ENCODE measurements around the gene PRKG1.

PRKG1 gene

DNA sequence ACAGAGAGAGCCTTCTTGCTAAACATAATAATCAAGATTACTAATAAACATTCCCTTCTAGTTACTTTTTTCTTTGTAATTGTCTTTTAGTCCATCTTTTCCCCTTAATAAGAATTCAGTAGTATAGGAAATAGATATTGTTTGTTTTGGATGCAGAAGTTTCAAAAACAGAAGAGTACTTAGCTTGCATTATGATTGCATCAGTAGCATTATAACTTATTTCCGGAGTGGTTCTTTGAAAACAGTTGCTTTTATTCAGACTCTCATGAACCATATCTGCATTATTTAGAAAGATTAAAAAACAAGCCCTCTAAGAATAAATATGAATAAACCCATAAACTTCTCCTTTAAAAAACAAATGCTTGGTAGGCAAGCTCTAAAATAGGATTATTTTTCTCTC, 1205.8 kb downstream of the PRKG1 start:
- H3K36me3 ChIP-seq (replicated peaks; ENCODE audit: low read depth, low read length), result peaks cover 5% of the 10 kb centered on the region
- peaks cover 20% of the 10 kb centered on the region for H3K4me1 ChIP-seq (ENCODE audit: low read length)
- no peak overlapping the region for H3K27ac ChIP-seq (ENCODE audit: low read length)
- no peaks in the 10 kb centered on the region for H3K27me3 ChIP-seq (ENCODE audit: low read depth, low read length)
- H4K20me1 ChIP-seq (ENCODE audit: insufficient read depth, low read length), result no peaks in the 10 kb centered on the region
- H3K4me3 ChIP-seq (ENCODE audit: low read length), result no peak overlapping the region
- no peaks in the 10 kb centered on the region for H3K9me3 ChIP-seq (ENCODE audit: insufficient read depth, low read length)
- TF ChIP-seq EZH2phosphoT487 (IDR thresholded peaks at IDR 0.05; ENCODE audit: low read depth) (no peak), CTCF (IDR thresholded peaks at IDR 0.05; ENCODE audit: low read depth, low read length) (no peak)
- no peaks in the 10 kb centered on the region for H3K79me2 ChIP-seq (ENCODE audit: low read length)
- no peak overlapping the region for H3K4me2 ChIP-seq (ENCODE audit: low read length)
- no peak overlapping the region for H3K9ac ChIP-seq (ENCODE audit: low read length)
- no peak overlapping the region for H2AFZ ChIP-seq (ENCODE audit: low read depth, low read length)

- no peak overlapping the region for H3K4me2 ChIP-seq (ENCODE audit: low read length)
- no peak overlapping the region for H3K27ac ChIP-seq (ENCODE audit: low read length)
- no peaks in the 10 kb centered on the region for H3K9me3 ChIP-seq (ENCODE audit: insufficient read depth, low read length)
- no peak overlapping the region for H3K9ac ChIP-seq (ENCODE audit: low read length)
- no peaks in the 10 kb centered on the region for H3K27me3 ChIP-seq (ENCODE audit: low read depth, low read length)
- H3K36me3 ChIP-seq (replicated peaks; ENCODE audit: low read depth, low read length), result peaks cover 5% of the 10 kb centered on the region
- no peak overlapping the region for H2AFZ ChIP-seq (ENCODE audit: low read depth, low read length)
- H3K4me3 ChIP-seq (ENCODE audit: low read length), result no peak overlapping the region
- no peaks in the 10 kb centered on the region for H3K79me2 ChIP-seq (ENCODE audit: low read length)
- peaks cover 31% of the 10 kb centered on the region for H3K4me1 ChIP-seq (ENCODE audit: low read length)
- H4K20me1 ChIP-seq (ENCODE audit: insufficient read depth, low read length), result no peaks in the 10 kb centered on the region
- TF ChIP-seq EZH2phosphoT487 (IDR thresholded peaks at IDR 0.05; ENCODE audit: low read depth), result no peak
- TF ChIP-seq CTCF (IDR thresholded peaks at IDR 0.05; ENCODE audit: low read depth, low read length), result no peak
These were observed 1208.9 kb downstream of the PRKG1 start for GRCh38 chr10:52283174-52283573.

DNA sequence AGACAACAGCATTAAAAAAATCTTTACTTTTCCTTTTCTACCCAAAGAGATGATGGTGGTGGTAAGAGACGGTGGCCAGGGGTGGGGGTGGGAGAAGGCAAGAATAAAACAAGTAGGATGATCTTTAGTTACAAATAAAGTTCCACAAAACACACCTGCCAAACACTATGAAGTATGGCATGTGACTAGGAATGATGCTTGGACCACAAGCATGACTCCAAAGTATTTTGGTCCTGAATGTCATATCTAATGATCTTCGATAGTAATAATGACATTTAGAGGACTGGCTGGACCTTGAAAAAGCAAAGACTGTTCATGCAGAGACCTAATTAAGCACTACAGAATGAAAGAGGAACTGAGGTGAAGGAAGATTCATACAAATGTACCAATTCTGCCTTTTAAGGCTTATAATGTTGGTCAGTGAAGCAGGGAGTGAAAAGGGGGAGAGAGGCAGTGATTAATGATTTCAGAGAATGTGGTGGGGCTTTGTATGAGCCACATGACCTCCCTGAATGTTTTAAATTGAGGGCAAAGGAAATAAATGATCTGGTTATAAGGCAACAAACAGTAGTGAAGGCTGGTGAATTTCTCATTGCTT, 1210.2 kb downstream of the PRKG1 start:
- H4K20me1 ChIP-seq (ENCODE audit: insufficient read depth, low read length), result no peaks in the 10 kb centered on the region
- peak overlapping the region; percentile 87 for H3K4me2 ChIP-seq (ENCODE audit: low read length)
- H3K4me1 ChIP-seq (ENCODE audit: low read length), result peaks cover 31% of the 10 kb centered on the region
- H3K27ac ChIP-seq (ENCODE audit: low read length), result peak overlapping the region; percentile 87
- H3K9me3 ChIP-seq (ENCODE audit: insufficient read depth, low read length), result no peaks in the 10 kb centered on the region
- H3K27me3 ChIP-seq (ENCODE audit: low read depth, low read length), result no peaks in the 10 kb centered on the region
- no peak for TF ChIP-seq EZH2phosphoT487 (IDR thresholded peaks at IDR 0.05; ENCODE audit: low read depth)
- no peak for TF ChIP-seq CTCF (IDR thresholded peaks at IDR 0.05; ENCODE audit: low read depth, low read length)
- peaks cover 5% of the 10 kb centered on the region for H3K36me3 ChIP-seq (replicated peaks; ENCODE audit: low read depth, low read length)
- no peaks in the 10 kb centered on the region for H3K79me2 ChIP-seq (ENCODE audit: low read length)
- peak overlapping the region; percentile 47; the same call in 1 of the 2 replicates for H3K9ac ChIP-seq (ENCODE audit: low read length)
- peak overlapping the region; percentile 56 for H3K4me3 ChIP-seq (ENCODE audit: low read length)
- H2AFZ ChIP-seq (ENCODE audit: low read depth, low read length), result peak overlapping the region; percentile 60

DNA sequence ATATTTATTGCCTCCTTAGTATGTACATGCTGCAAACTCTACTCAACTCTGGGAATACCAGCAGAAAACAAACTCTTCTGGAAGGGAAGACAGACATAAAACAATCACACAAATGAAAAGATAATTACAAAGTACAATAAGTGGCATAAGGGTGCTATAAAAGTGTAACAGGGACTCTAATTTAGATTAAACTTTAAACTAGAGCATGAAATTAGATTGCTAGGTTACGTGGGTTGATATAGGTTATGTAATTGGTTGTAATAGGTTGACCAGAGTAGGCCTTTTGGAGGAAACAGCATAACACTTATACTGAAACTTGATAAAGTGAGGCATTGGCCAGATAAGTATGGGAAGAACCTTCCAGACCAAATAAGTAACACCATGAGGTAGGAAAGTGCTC, 1213.6 kb downstream of the PRKG1 start:
- Histone ChIP-seq H3K9ac (ENCODE audit: low read length) (no peak overlapping the region), H4K20me1 (ENCODE audit: insufficient read depth, low read length) (no peaks in the 10 kb centered on the region), H3K4me1 (ENCODE audit: low read length) (peaks cover 31% of the 10 kb centered on the region), H3K4me3 (ENCODE audit: low read length) (no peak overlapping the region), H3K4me2 (ENCODE audit: low read length) (no peak overlapping the region), H2AFZ (ENCODE audit: low read depth, low read length) (no peak overlapping the region), H3K27ac (ENCODE audit: low read length) (no peak overlapping the region), H3K27me3 (ENCODE audit: low read depth, low read length) (no peaks in the 10 kb centered on the region), H3K79me2 (ENCODE audit: low read length) (no peaks in the 10 kb centered on the region), H3K9me3 (ENCODE audit: insufficient read depth, low read length) (no peaks in the 10 kb centered on the region), H3K36me3 (replicated peaks; ENCODE audit: low read depth, low read length) (peaks cover 4% of the 10 kb centered on the region)
- TF ChIP-seq EZH2phosphoT487 (IDR thresholded peaks at IDR 0.05; ENCODE audit: low read depth), result no peak
- no peak for TF ChIP-seq CTCF (IDR thresholded peaks at IDR 0.05; ENCODE audit: low read depth, low read length)

Measured in OCI-LY3 (cell line).